ENCODE data around the gene PHETA2. TPM values are rescaled to one million over a fixed set of nuclear protein-coding genes. Genes with fewer than 3 reads are reported as not detected.
A peak's percentile ranks its signal among the peaks of the same experiment; 100 is the strongest.
"Not testable (repeated sequence)": the region's sequence is repeated elsewhere in the genome, so short reads cannot be mapped to it uniquely, and the experiment has no call there.

Gene PHETA2
- total RNA-seq, 2 donors from 2014 or later: 6.5 to 12.7 TPM

DNA sequence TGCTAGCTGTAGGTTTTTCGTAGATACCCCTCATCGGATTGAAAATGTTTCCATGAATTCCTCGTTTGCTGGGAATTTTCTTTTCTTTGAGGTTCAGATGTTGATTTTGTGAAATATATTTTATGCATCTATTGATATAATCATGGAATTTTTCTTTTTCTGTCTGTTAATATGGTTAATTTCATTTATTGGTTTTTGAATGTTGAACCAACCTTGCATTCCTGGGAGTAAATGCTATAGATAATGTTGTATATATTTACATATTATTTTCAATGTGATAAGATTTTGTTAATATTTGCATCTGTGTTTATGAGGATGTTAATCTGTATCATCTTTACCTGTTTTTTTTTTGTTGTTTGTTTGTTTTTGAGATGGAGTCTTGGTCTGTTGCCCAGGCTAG lies 27.2 kb downstream of the PHETA2 start:
- peaks cover 5% of the 10 kb centered on the region for H3K36me3 ChIP-seq
- DNase-seq (ENCODE audit: low spot score): no peak
- no peaks in the 10 kb centered on the region for H3K4me1 ChIP-seq
- peaks cover 7 to 49% of the 10 kb centered on the region in 2 donors for H3K9me3 ChIP-seq
- TF ChIP-seq, protein P1, sequence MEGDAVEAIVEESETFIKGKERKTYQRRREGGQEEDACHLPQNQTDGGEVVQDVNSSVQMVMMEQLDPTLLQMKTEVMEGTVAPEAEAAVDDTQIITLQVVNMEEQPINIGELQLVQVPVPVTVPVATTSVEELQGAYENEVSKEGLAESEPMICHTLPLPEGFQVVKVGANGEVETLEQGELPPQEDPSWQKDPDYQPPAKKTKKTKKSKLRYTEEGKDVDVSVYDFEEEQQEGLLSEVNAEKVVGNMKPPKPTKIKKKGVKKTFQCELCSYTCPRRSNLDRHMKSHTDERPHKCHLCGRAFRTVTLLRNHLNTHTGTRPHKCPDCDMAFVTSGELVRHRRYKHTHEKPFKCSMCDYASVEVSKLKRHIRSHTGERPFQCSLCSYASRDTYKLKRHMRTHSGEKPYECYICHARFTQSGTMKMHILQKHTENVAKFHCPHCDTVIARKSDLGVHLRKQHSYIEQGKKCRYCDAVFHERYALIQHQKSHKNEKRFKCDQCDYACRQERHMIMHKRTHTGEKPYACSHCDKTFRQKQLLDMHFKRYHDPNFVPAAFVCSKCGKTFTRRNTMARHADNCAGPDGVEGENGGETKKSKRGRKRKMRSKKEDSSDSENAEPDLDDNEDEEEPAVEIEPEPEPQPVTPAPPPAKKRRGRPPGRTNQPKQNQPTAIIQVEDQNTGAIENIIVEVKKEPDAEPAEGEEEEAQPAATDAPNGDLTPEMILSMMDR (IDR thresholded peaks at IDR 0.05): no peak
- no peak overlapping the region for H3K27ac ChIP-seq
- H3K27me3 ChIP-seq: no peaks in the 10 kb centered on the region
- H3K4me3 ChIP-seq: no peak overlapping the region

DNA sequence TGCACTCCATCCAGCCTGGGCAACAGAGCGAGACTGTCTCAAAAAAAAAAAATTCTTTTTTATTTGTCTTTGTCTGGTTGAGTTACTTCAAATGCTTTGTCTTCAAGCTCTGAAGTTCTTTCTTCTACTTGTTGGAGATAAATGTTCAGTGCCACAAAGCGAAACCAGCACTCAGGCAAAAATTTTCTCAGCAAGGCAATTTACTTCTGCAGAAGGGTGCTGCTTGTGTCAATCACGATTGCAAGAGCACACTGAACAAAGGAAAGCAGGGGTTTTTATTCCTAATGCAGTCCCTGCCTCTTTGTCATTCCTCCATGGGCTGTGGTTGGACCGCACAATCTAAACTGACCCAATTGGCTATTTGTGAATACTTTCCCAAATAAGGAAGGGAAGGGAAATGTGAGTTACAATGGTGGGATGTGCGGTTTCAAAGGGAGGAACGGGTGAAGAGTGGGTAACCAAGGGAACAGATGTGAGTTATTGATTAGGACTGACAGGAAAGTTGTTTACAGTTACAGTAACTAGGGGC lies 30.3 kb downstream of the PHETA2 start:
- DNase-seq (ENCODE audit: low spot score); H3K27ac ChIP-seq; H3K27me3 ChIP-seq; H3K4me3 ChIP-seq; H3K4me1 ChIP-seq; H3K36me3 ChIP-seq: not testable (repeated sequence)
- peaks cover 7 to 45% of the 10 kb centered on the region in 2 donors for H3K9me3 ChIP-seq

DNA sequence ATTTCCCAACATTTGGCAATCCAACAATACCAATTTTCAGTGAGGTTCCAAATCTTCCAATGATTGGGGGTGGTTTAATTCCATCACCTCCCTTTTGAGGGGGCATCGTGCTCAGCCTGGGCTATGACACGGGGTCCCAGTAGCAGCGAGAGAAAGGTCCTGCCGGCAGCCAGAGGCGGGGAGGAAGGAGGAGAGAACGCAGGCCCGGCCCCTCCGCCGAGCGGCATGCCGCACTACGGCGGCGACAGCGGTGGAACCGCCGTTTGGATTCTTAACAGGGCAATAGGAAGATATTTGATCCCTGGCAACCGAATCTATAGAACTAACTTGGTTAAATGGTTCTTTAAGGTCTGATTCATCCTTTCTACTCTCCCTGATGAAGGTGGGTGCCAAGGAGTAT lies 34.8 kb downstream of the PHETA2 start:
- H3K9me3 ChIP-seq: peaks cover 7 to 14% of the 10 kb centered on the region in 2 donors
- H3K36me3 ChIP-seq: peaks cover 5% of the 10 kb centered on the region
- TF ChIP-seq, protein P1 (IDR thresholded peaks at IDR 0.05): no peak
- H3K4me3 ChIP-seq: no peak overlapping the region
- H3K27me3 ChIP-seq: no peaks in the 10 kb centered on the region
- no peak for DNase-seq (ENCODE audit: low spot score)
- H3K4me1 ChIP-seq: no peaks in the 10 kb centered on the region
- no peak overlapping the region for H3K27ac ChIP-seq

DNA sequence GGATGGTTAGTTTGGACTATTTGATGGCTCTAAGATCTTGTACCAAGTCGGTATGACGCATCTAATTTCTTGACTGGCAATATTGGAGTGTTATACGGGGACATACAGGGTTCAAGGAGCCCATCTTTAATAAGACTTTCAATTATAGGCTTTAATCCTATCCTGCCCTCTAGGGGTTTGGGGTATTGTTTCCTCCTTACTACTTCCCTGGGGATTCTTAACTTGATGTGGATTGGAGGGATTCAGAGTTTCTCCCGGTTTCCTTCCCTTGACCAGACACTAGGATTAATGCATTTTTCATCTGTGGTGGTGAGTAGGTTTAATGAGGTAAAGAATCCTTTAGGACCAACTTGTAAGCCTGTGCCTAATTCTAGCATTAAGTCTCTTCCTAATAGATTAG lies 37.8 kb downstream of the PHETA2 start:
- no peak for DNase-seq (ENCODE audit: low spot score)
- Histone ChIP-seq H3K27ac (no peak overlapping the region), H3K36me3 (no peaks in the 10 kb centered on the region), H3K4me1 (no peaks in the 10 kb centered on the region), H3K9me3 (peaks cover 0 to 13% of the 10 kb centered on the region in 2 donors), H3K4me3 (no peak overlapping the region), H3K27me3 (no peaks in the 10 kb centered on the region)
- TF ChIP-seq, protein P1 (IDR thresholded peaks at IDR 0.05): no peak

DNA sequence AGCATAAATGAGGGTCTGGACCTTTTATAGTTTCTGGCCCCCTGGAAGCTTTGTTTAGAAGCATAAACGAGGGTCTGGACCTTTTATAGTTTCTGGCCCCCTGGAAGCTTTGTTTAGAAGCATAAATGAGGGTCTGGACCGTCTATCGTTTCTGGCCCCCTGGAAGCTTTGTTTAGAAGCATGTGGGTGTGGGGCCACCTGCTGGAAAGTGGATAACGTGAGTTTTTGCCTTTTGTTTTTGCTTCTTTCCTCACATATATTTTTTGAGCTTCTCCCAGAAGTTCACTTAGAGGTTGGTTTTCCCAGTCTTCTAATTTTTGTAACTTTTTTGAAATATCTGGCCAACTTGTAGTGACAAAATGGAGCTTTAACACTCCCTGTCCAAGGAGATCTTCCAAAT lies 38.7 kb downstream of the PHETA2 start:
- H3K27me3 ChIP-seq; DNase-seq (ENCODE audit: low spot score); H3K27ac ChIP-seq; H3K36me3 ChIP-seq; H3K4me1 ChIP-seq; H3K4me3 ChIP-seq: not testable (repeated sequence)
- H3K9me3 ChIP-seq: peaks cover 0 to 13% of the 10 kb centered on the region in 2 donors
- TF ChIP-seq, protein P1 (IDR thresholded peaks at IDR 0.05): peak in 1 of 2 donors; percentile 14

DNA sequence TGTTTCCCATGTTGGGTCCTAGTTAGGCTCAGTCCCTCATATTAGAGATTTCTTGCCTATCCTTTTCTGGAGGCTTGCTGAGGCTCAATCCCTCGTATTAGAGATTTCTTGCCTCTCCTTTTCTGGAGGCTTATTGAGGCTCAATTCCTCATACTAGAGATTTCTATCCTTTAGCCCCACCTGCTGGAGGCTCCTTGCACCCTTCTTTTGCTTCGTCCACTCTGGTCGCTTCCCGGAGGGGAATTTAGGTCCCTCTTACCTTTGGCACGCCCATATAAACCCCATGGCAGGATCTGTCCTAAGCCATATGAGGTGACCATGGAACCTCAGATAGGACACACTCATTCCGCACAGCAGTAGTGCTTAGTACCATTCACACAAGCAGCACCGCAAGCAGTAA lies 40.7 kb downstream of the PHETA2 start:
- Histone ChIP-seq H3K4me3 (no peak overlapping the region), H3K27ac (no peak overlapping the region), H3K36me3 (no peaks in the 10 kb centered on the region), H3K27me3 (no peaks in the 10 kb centered on the region), H3K9me3 (peaks cover 0 to 13% of the 10 kb centered on the region in 2 donors), H3K4me1 (no peaks in the 10 kb centered on the region)
- TF ChIP-seq, protein P1 (IDR thresholded peaks at IDR 0.05): no peak
- DNase-seq (ENCODE audit: low spot score): no peak

DNA sequence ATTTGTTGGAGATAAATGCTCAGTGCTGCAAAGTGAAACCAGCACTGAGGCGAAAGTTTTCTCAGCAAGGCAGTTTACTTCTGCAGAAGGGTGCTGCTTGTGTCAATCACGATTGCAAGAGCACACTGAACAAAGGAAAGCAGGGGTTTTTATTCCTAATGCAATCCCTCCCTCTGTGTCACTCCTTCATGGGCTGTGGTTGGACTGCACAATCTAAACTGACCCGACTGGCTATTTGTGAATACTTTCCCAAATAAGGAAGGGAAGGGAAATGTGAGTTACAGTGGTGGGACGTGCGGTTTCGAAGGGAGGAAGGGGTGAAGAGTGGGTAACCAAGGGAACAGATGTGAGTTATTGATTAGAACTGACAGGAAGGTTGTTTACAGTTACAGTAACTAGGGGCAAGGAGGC lies 41.4 kb downstream of the PHETA2 start:
- not testable (repeated sequence) for H3K27ac ChIP-seq; H3K36me3 ChIP-seq; H3K27me3 ChIP-seq; DNase-seq (ENCODE audit: low spot score); H3K4me3 ChIP-seq; H3K4me1 ChIP-seq
- peaks cover 0 to 13% of the 10 kb centered on the region in 2 donors for H3K9me3 ChIP-seq

Measured in right atrium auricular region (tissue), 2 donors.